HG03060 (cell line): ENCODE measurements around the gene EDC3.
"Not testable (repeated sequence)": the region's sequence is repeated elsewhere in the genome, so short reads cannot be mapped to it uniquely, and the experiment has no call there.

ENCODE experiments used
- ATAC-seq: cut with Tn5 transposase; IDR thresholded peaks from one replicate; pipeline ENCODE4 v1.9.1; 2021; ENCODE audit warnings: low read depth, moderate number of reproducible peaks; ENCODE audit not compliant: unreplicated experiment

The EDC3 gene

GRCh38 chr15:74710319-74711094, 14.7 kb upstream of the EDC3 start:
- no peak for ATAC-seq

DNA sequence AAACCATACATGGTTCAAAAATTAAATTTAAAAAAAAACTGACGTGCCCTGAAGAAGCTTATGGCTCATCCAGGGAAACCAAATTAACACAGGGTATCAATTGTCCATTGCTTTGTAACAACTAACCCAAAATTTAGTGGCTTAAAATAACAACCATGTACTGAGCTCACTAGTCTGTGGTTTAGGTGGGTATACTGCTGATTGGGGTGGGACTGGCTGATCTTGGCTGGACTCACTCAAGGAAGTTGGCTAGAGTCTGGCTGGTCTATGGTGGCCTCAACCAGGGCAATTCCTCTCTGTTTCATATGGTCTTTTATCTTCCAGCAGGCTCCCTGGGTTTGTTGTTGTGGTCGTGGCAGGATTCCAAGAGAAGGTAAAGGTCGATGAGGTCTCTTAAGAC, 14.1 kb upstream of the EDC3 start:
- no peak for ATAC-seq

- no peak for ATAC-seq
These were observed 13.2 kb upstream of the EDC3 start for GRCh38 chr15:74709011-74709410.

DNA sequence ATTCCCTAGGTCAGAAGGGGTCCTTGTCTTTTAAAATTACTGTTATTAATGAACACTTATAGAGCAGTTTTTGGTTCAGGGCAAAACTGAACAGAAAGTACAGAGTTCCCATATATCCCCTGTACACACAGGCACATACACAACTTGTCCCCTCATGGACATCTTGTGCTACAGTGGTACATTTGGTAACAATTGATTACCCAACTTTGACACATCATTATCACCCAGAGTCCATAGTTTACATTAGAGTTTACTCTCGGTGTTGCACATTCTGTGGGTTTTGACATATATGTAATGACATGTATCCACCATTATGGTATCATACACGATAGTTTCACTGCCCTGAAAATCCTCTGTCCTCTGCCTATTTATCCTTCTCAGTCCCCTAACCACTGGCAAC, 984 bp upstream of the EDC3 start:
- ATAC-seq, result no peak

DNA sequence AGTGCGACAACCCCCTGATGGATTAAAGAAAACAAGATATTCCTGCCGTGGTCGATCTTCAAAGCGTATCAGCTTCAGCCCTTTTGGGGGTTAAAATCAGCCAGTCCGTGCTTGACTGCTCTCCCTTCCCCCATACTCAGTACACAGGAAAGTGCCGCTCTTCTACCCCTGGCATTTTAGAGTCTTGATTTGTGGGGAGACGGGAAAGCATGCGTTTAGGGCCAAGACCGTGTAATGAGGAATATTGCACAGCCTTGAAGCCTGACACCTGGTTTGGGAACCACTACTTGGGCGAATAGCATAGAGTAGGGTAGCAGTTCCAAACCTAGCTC, 540 bp upstream of the EDC3 start:
- ATAC-seq, result no peak

GRCh38 chr15:74692327-74692726, 3.5 kb downstream of the EDC3 start:
- ATAC-seq, result no peak

- no peak for ATAC-seq
These were observed 12.1 kb downstream of the EDC3 start for GRCh38 chr15:74683758-74684157.

DNA sequence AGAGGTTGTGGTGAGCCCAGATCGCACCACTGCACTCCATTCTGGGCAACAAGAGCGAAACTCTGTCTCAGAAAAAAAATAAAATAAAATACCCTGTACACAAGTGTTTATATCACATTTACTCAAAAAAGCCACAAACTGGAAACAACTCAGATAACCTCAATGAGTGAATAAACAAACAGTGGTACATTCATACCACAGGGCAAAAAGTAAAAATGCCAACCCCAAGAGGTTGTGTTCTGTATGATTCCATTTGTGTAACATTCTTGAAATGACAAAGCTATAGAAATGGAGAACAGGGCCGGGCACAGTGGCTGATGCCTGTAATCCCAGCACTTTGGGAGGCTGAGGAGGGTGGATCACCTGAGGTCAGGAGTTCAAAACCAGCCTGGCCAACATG, 12.9 kb downstream of the EDC3 start:
- no peak for ATAC-seq

DNA sequence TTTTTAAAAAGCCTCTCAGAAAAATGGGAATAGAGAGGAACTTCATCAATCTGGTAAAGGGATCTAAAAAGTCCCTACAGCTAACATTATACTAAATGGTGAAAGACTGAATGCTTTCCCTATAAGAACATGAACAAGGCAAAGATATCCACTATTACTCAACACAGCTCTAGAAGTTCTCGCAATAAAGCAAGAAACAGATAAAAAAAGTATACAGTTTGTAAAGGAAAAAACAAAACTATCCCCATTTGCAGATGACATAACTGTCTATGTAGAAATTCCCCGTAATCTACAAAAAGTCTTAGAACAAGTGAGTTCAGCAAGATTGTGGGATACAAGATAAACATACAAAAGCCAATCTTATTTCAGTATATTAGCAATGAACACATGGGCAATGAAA, 15.4 kb downstream of the EDC3 start:
- no peak for ATAC-seq

- no peak for ATAC-seq
These were observed 19.0 kb downstream of the EDC3 start for GRCh38 chr15:74676801-74677200.

GRCh38 chr15:74674161-74674560, 21.7 kb downstream of the EDC3 start:
- no peak for ATAC-seq

DNA sequence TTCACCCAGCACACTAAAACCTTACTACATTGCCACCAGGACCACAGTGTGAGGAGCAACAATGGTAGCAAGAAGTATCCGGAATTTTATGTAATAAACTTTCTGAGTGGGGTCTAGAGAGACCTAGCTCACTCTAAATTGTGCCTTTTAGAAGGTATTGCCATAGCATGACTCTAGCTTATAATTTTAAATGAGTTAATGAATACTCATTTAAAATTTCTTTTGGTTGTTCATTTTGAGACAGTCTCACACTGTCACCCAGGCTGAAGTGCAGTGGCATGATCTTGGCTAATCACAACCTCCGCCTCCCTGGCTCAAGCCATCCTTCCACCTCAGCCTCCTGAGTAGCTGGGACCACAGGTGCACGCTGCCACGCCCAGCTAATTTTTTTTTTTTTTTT, 26.2 kb downstream of the EDC3 start:
- ATAC-seq, result no peak

GRCh38 chr15:74667975-74668374, 27.8 kb downstream of the EDC3 start:
- no peak for ATAC-seq

DNA sequence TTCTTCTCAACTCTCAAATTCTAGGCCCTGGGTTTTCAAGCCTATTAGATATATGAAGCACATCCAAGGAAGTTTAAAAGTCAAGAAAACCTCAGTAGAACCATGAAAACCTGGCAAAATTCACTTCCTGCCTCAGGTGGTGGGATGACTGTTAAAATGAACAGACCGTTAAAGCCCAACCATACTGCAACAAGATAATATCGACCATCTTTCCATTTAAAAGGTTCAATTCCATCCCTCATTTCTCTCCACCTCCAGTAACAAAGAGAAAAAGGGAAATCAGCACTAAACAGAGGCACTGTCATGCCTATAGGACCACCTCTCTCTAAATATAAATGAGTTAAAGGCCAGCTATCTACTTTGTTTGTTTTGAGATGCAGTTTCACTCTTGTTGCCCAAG, 31.2 kb downstream of the EDC3 start:
- ATAC-seq, result no peak

- ATAC-seq, result no peak
These were observed 31.7 kb downstream of the EDC3 start for GRCh38 chr15:74664028-74664616.

GRCh38 chr15:74663303-74664027, 32.4 kb downstream of the EDC3 start:
- no peak for ATAC-seq

GRCh38 chr15:74662064-74662860, 33.6 kb downstream of the EDC3 start:
- no peak for ATAC-seq

DNA sequence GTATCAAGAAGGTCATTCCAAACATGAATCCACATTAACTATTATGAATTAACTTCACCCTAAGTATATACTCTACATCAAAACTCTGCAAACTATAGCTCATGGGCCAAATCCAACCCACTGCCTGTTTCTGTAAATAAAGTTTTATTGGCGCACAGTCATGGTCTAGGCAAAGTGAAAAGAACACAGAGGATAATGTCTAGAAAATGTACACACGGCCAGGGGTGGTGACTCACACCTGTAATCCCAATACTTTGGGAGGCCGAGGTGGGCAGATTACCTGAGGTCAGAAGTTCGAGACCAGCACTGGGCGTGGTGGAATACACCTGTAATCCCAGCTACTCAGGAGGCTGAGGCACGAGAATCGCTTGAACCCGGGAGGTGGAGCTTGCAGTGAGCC, 34.5 kb downstream of the EDC3 start:
- not testable (repeated sequence) for ATAC-seq

DNA sequence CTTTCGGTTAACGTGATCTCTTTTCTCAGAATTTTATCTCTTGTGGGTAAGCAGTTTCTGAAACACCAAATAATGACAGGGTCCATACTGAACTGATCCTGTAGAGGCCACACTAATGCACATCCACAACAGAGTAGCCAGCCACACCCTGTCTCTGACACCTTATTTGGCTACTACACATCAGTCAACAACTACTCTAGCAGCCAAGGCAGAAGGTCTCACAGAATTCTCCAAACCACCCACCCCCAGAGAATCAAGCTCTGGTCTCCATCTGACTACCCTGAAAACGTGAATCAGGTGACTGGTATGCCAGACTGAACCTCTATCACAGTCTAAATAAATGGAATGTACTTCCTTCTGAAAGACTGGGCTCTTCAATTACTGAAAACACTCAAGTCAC, 38.0 kb downstream of the EDC3 start:
- ATAC-seq, result no peak

DNA sequence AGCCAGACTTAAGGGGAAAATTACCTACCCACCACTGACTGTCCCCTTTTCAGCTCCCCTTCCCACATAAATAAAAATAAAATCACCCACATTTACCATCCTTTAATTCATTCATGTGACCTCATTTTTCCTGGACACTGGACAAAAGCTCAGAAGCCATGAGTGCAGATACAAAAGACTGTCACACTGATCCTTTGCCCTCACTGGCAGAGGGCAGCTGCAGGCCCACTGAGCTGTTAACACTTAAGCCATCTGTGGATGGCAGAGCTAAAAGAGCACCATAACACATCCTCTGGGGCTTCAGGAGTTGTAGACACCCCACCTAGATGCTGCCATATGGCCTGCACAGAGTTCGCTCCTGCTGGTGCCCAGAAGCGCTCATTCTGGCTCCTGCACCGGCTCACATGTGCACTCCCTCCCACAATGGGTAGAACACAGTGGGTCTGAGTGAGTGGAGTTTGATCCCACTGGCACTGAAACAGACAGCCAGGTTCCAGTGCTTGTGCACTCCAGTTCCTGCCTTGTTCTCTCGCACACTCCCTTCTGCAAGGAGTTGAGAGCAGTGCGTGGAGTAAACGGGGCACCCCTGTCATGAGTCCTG, 38.8 kb downstream of the EDC3 start:
- no peak for ATAC-seq

DNA sequence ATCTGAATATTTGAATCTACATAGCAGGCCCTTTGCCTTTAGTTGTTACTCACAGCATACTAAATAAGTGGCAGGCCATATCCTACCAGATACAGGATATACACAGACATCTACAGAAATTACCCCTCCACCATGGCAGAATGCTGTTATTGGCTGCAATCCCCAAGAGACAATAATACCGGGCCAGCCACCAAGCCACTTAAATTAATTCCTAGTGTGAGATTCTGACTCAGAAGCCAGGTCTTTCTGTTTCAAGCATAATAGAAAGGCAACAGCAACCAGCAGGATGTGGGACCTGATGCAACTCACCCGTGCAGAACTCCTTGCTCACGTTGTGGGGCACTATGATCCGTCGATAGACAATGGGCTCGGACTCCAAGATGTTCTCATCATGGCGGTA, 40.4 kb downstream of the EDC3 start:
- ATAC-seq, result no peak
